Measurements from ENCODE around the gene FGF19. TPM values are rescaled to one million over a fixed set of nuclear protein-coding genes. Genes with fewer than 3 reads are reported as not detected.

FGF19 gene
- total RNA-seq, 2 experiments from 2014 or later, result not detected

- H3K27ac ChIP-seq (ENCODE audit: low read depth, low read length, poor library complexity, severe bottlenecking), result no peak overlapping the region
Observed at GRCh38 chr11:69732910-69733309, 29.1 kb upstream of the FGF19 start.

GRCh38 chr11:69731110-69731509 lies 27.3 kb upstream of the FGF19 start:
- BruUV-seq (replicated peaks), result no TSS peak
- no peaks in the 10 kb centered on the region for H3K36me3 ChIP-seq (ENCODE audit: insufficient read depth, low read length)
- no peak overlapping the region for H3K27ac ChIP-seq (ENCODE audit: low read depth, low read length, poor library complexity, severe bottlenecking)
- H3K79me2 ChIP-seq (ENCODE audit: insufficient read depth, low read depth, low read length), result no peaks in the 10 kb centered on the region
- no peak for DNase-seq (ENCODE audit: low spot score)
- H3K9me3 ChIP-seq (ENCODE audit: low read length), result no peaks in the 10 kb centered on the region
- H3K4me2 ChIP-seq (ENCODE audit: low read length), result no peak overlapping the region
- no peaks in the 10 kb centered on the region for H3K9me2 ChIP-seq (ENCODE audit: insufficient read depth, low read length)
- no peak overlapping the region for H3K4me3 ChIP-seq (ENCODE audit: low read depth, low read length, poor library complexity, severe bottlenecking)
- TF ChIP-seq CTCF (conservative IDR thresholded peaks at IDR 0.05; ENCODE audit: low read length) (no peak), EZH2phosphoT487 (IDR thresholded peaks at IDR 0.05; ENCODE audit: borderline replicate concordance, low read depth, low read length) (no peak)
- no peaks in the 10 kb centered on the region for H4K20me1 ChIP-seq (ENCODE audit: insufficient read depth, low read length)
- ChIA-PET CTCF (ENCODE audit: unreplicated experiment) (no interaction called here), POLR2A (no interaction called here)
- intact Hi-C loops (cut with micrococcal nuclease; ENCODE audit: unreplicated experiment), result no loop called here
- no peak overlapping the region for H2AFZ ChIP-seq (ENCODE audit: low read length)
- H3K4me1 ChIP-seq (ENCODE audit: insufficient read depth, low read length, poor library complexity, severe bottlenecking), result no peaks in the 10 kb centered on the region

More at GRCh38 chr11:69732910-69733309, 29.1 kb upstream of the FGF19 start:
- intact Hi-C loops (cut with micrococcal nuclease; ENCODE audit: unreplicated experiment), result no loop called here
- H3K4me3 ChIP-seq (ENCODE audit: low read depth, low read length, poor library complexity, severe bottlenecking), result no peak overlapping the region
- no peaks in the 10 kb centered on the region for H3K9me3 ChIP-seq (ENCODE audit: low read length)
- H4K20me1 ChIP-seq (ENCODE audit: insufficient read depth, low read length), result no peaks in the 10 kb centered on the region
- no peak overlapping the region for H2AFZ ChIP-seq (ENCODE audit: low read length)
- no peaks in the 10 kb centered on the region for H3K9me2 ChIP-seq (ENCODE audit: insufficient read depth, low read length)
- POLR2A ChIA-PET, result no interaction called here
- H3K4me1 ChIP-seq (ENCODE audit: insufficient read depth, low read length, poor library complexity, severe bottlenecking), result no peaks in the 10 kb centered on the region
- H3K79me2 ChIP-seq (ENCODE audit: insufficient read depth, low read depth, low read length), result no peaks in the 10 kb centered on the region
- CTCF ChIA-PET (ENCODE audit: unreplicated experiment), result no interaction called here
- no TSS peak for BruUV-seq (replicated peaks)
- H3K4me2 ChIP-seq (ENCODE audit: low read length), result no peak overlapping the region
- no peak for DNase-seq (ENCODE audit: low spot score)
- TF ChIP-seq EZH2phosphoT487 (IDR thresholded peaks at IDR 0.05; ENCODE audit: borderline replicate concordance, low read depth, low read length), result no peak
- TF ChIP-seq CTCF (conservative IDR thresholded peaks at IDR 0.05; ENCODE audit: low read length), result no peak
- H3K36me3 ChIP-seq (ENCODE audit: insufficient read depth, low read length), result no peaks in the 10 kb centered on the region

GRCh38 chr11:69730500-69730899 lies 26.7 kb upstream of the FGF19 start:
- H3K4me2 ChIP-seq (ENCODE audit: low read length), result no peak overlapping the region
- ChIA-PET CTCF (ENCODE audit: unreplicated experiment) (no interaction called here), POLR2A (no interaction called here)
- H4K20me1 ChIP-seq (ENCODE audit: insufficient read depth, low read length), result no peaks in the 10 kb centered on the region
- no peaks in the 10 kb centered on the region for H3K79me2 ChIP-seq (ENCODE audit: insufficient read depth, low read depth, low read length)
- no peak overlapping the region for H2AFZ ChIP-seq (ENCODE audit: low read length)
- no peaks in the 10 kb centered on the region for H3K4me1 ChIP-seq (ENCODE audit: insufficient read depth, low read length, poor library complexity, severe bottlenecking)
- intact Hi-C loops (cut with micrococcal nuclease; ENCODE audit: unreplicated experiment), result no loop called here
- H3K9me3 ChIP-seq (ENCODE audit: low read length), result no peaks in the 10 kb centered on the region
- H3K27ac ChIP-seq (ENCODE audit: low read depth, low read length, poor library complexity, severe bottlenecking), result no peak overlapping the region
- no TSS peak for BruUV-seq (replicated peaks)
- no peak overlapping the region for H3K4me3 ChIP-seq (ENCODE audit: low read depth, low read length, poor library complexity, severe bottlenecking)
- no peak for TF ChIP-seq EZH2phosphoT487 (IDR thresholded peaks at IDR 0.05; ENCODE audit: borderline replicate concordance, low read depth, low read length)
- TF ChIP-seq CTCF (conservative IDR thresholded peaks at IDR 0.05; ENCODE audit: low read length), result no peak
- H3K36me3 ChIP-seq (ENCODE audit: insufficient read depth, low read length), result no peaks in the 10 kb centered on the region
- DNase-seq (ENCODE audit: low spot score), result no peak
- H3K9me2 ChIP-seq (ENCODE audit: insufficient read depth, low read length), result no peaks in the 10 kb centered on the region

All from OCI-LY7 (cell line).